Pancreas (tissue), 10 donors: ENCODE results near the gene PDK2. TPM values are rescaled to one million over a fixed set of nuclear protein-coding genes. Genes with fewer than 3 reads are reported as not detected.

Experiments used
- ATAC-seq, 4 donors: fragments of 200-7000 bp; cut with Tn5 transposase; one replicate each; pipeline versions ENCODE4 v1.8.0 to v1.9.1; 2020; ENCODE audit warnings: mild to moderate bottlenecking in 4 of 4, moderate library complexity in 4 of 4
- DNase-seq, 6 donors: peaks; one replicate each; pipeline ENCODE4 v3.0.0-alpha.2; 2020
- FAIRE-seq: peaks from 2 replicates; lab custom pipeline; 2012; peaks lifted over from hg19 to GRCh38; lab: Jason Lieb, UNC
- H3K27ac ChIP-seq, 4 donors: fragments of 200-600 bp; sonication (generic); 1 replicate in 3 of 4; 2 replicates in 1 of 4; pipeline versions ENCODE4 v1.5.0 to v1.8.0; 2020
- H3K27me3 ChIP-seq, 4 donors: fragments of 200-600 bp; one replicate each; pipeline ENCODE4 v1.8.0; 2021
- H3K36me3 ChIP-seq, 3 donors: fragments of 200-600 bp; sonication (generic) in 1 of 3; one replicate each; pipeline versions ENCODE4 v1.5.0 to v1.8.0; 2020 to 2021
- H3K4me1 ChIP-seq, 3 donors: fragments of 200-600 bp; one replicate each; pipeline ENCODE4 v1.8.0; 2021
- H3K4me3 ChIP-seq, 4 donors: fragments of 200-600 bp; sonication (generic) in 2 of 4; one replicate each; pipeline versions ENCODE4 v1.5.0 to v1.8.0; 2020 to 2021
- H3K9me3 ChIP-seq, 4 donors: fragments of 200-600 bp; one replicate each; pipeline ENCODE4 v1.8.0; 2021
- CTCF ChIP-seq, 4 donors: fragments of 200-600 bp; sonication (generic) in 3 of 4; IDR thresholded peaks; one replicate each; pipeline versions ENCODE4 v1.5.0 to v1.8.0; 2021; ENCODE audit warnings: antibody characterized with exemption in 4 of 4
- WGBS, 2 donors: extraction: QIAGEN DNeasy Blood & Tissue Kit; methylation state at CpG; one replicate each; pipeline ENCODE4 v1.1.7; 2013; 5-methylcytosine and 5-hydroxymethylcytosine counted together
- intact Hi-C, 3 donors: fragments of 100-400 bp; cut with DNase I; formaldehyde crosslinking; loops; one replicate each; pipeline versions ENCODE4 v1.11.1 to v1.14.2; 2022
- polyA plus RNA-seq, 2 donors: library from polyadenylated mRNA; stranded (reverse); fragments of 200-250 nt; gene quantifications; one replicate each; pipeline ENCODE4 v1.2.3, GENCODE V29; 2013
- total RNA-seq, 6 donors: library from RNA; stranded (reverse); fragmentation: NEBNext Ultra II Directional in 4 of 6; extraction: Animal tissue kit (Norgen Biotek cat#: 25700) in 4 of 6; gene quantifications; one replicate each; pipeline versions ENCODE4 v1.2.1 to v1.2.4, GENCODE V29; 2021 to 2023
- donor health status: healthy with polysubstance abuse.
- donor health status: DM: no; HTN: no; CAD: no; lungs with moderate emphysema.
- donor health status: DM: no; HTN: no; CAD: no.
- donor health status: control.
- donor health status: control.
- donor health status: Bipolar disorder and iron deficiency.
- donor health status: DM: yes; HTN: yes; CAD: no.
- donor health status: DM: no; HTN: no; CAD: no.
- donor health status: DM: no; HTN: no; CAD: no.
- donor health status: DM: yes; HTN: yes; CAD: no.

Gene PDK2
- total and polyA plus RNA-seq, 8 donors = 15.3 to 50.0 (median 29.1) TPM

- no peaks in the 10 kb centered on the region for H3K9me3 ChIP-seq
- WGBS, 2 donors = 73 to 77% methylated on average over 3 of the region's 3 CpGs
- intact Hi-C loops = no loop called here
- no peaks in the 10 kb centered on the region for H3K36me3 ChIP-seq
- DNase-seq = no peak
- H3K4me3 ChIP-seq = no peak overlapping the region
- H3K4me1 ChIP-seq = peaks cover 25 to 51% (median 30%) of the 10 kb centered on the region in 3 donors
- FAIRE-seq = no peak
- ATAC-seq = no peak
- H3K27me3 ChIP-seq = no peaks in the 10 kb centered on the region
- peak overlapping the region in 2 of 4 donors; percentile 63 to 96 for H3K27ac ChIP-seq
- no peak for TF ChIP-seq CTCF (IDR thresholded peaks at IDR 0.05)
Observed at GRCh38 chr17:50053654-50053960, 41.5 kb upstream of the PDK2 start.

- TF ChIP-seq CTCF (IDR thresholded peaks at IDR 0.05) = no peak
- Histone ChIP-seq H3K4me1 (peaks cover 25 to 64% (median 30%) of the 10 kb centered on the region in 3 donors), H3K36me3 (no peaks in the 10 kb centered on the region), H3K27ac (peak overlapping the region; percentile 77 to 96 (median 86)), H3K9me3 (no peaks in the 10 kb centered on the region), H3K27me3 (no peaks in the 10 kb centered on the region), H3K4me3 (peak overlapping the region; percentile 75 to 86 (median 76))
- WGBS, 2 donors = 0 to 2% methylated on average over 14 of the region's 14 CpGs
- FAIRE-seq = no peak
- ATAC-seq = peak; percentile 66 to 80 (median 69)
- peak in 5 of 6 donors; percentile 78 to 87 (median 86) for DNase-seq
- intact Hi-C loops = no loop called here
Observed at GRCh38 chr17:50055055-50055425, 40.1 kb upstream of the PDK2 start.

GRCh38 chr17:50055426-50056216, 39.5 kb upstream of the PDK2 start, which contains the start of gene ITGA3:
Gene ITGA3, plus strand, starts transcription at chr17:50056110. Its CDS starts 330 bp downstream, at chr17:50056440.
- Histone ChIP-seq H3K27ac (peak within 1 kb of the TSS; percentile 77 to 96 (median 86)), H3K9me3 (no peaks in the 10 kb centered on the region), H3K27me3 (no peaks in the 10 kb centered on the region), H3K4me1 (peaks cover 25 to 70% (median 30%) of the 10 kb centered on the region in 3 donors), H3K36me3 (no peaks in the 10 kb centered on the region), H3K4me3 (peak within 1 kb of the TSS; percentile 75 to 86 (median 76))
- 0% methylated on average over 42 to 65 of the region's 65 CpGs for WGBS, 2 donors
- intact Hi-C loops = no loop called here
- FAIRE-seq (no peak), ATAC-seq (peak; percentile 67 to 79 (median 72)), DNase-seq (peak; percentile 83 to 91 (median 86))
- TF ChIP-seq CTCF (IDR thresholded peaks at IDR 0.05) = no peak

- Histone ChIP-seq H3K4me3 (peak overlapping the region; percentile 75 to 86 (median 76)), H3K9me3 (no peaks in the 10 kb centered on the region), H3K4me1 (peaks cover 25 to 63% (median 34%) of the 10 kb centered on the region in 3 donors), H3K27me3 (no peaks in the 10 kb centered on the region), H3K36me3 (no peaks in the 10 kb centered on the region), H3K27ac (peak overlapping the region; percentile 77 to 96 (median 86))
- FAIRE-seq (no peak), ATAC-seq (peak; percentile 52 to 74 (median 60)), DNase-seq (peak; percentile 78 to 94 (median 82))
- intact Hi-C loops = no loop called here
- WGBS, 2 donors = 1 to 2% methylated on average over 39 to 64 of the region's 64 CpGs
- peak in 1 of 4 donors; percentile 26 for TF ChIP-seq CTCF (IDR thresholded peaks at IDR 0.05)
Observed at GRCh38 chr17:50056217-50056960, 38.8 kb upstream of the PDK2 start.
